CD4-positive, alpha-beta T cell (primary cell): ENCODE results near the gene B4GAT1. TPM values are rescaled to one million over a fixed set of nuclear protein-coding genes. Genes with fewer than 3 reads are reported as not detected.

Experiments
- ATAC-seq: fragments of 200-7000 bp; cut with Tn5 transposase; one replicate; pipeline ENCODE4 v1.10.0; 2022; ENCODE audit warnings: mild to moderate bottlenecking; ENCODE audit not compliant: poor library complexity
- CTCF ChIA-PET: fragments of 350-600 bp; sonication (Branson Sonifier 250); formaldehyde crosslinking; loops from one replicate; lab custom pipeline; 2021; ENCODE audit warnings: antibody characterized with exemption, inconsistent platforms; lab: Charles Lee
- POLR2A ChIA-PET: fragments of 350-600 bp; sonication (Branson Sonifier 250); formaldehyde crosslinking; loops from one replicate; lab custom pipeline; 2021; ENCODE audit warnings: antibody characterized with exemption, inconsistent platforms; lab: Charles Lee
- DNase-seq, 14 experiments: peaks; one replicate each; pipeline ENCODE4 v3.0.0-alpha.2; 2013 to 2020; ENCODE audit warnings: mixed read lengths in 2 of 14
- H3K27ac ChIP-seq, 2 donors: one replicate each; pipeline versions ENCODE4 v1.5.1 to v1.7.0; 2013; ENCODE audit warnings: low read length in 2 of 2, low read depth in 1 of 2, mild to moderate bottlenecking in 1 of 2
- H3K27me3 ChIP-seq, 2 experiments: 1 replicate in 1 of 2; 2 replicates in 1 of 2; pipeline versions ENCODE4 v1.6.1 to v1.7.0; 2013; ENCODE audit warnings: low read length in 2 of 2, control low read depth in 1 of 2, mild to moderate bottlenecking in 1 of 2, moderate library complexity in 1 of 2; ENCODE audit not compliant: insufficient read depth in 2 of 2, control insufficient read depth in 1 of 2
- H3K36me3 ChIP-seq: one replicate; pipeline ENCODE4 v1.6.1; 2013; ENCODE audit warnings: low read length, control low read depth; ENCODE audit not compliant: insufficient read depth
- H3K4me1 ChIP-seq: one replicate; pipeline ENCODE4 v1.6.1; 2013; ENCODE audit warnings: low read length, control low read depth; ENCODE audit not compliant: insufficient read depth
- H3K4me3 ChIP-seq: one replicate; pipeline ENCODE4 v1.5.1; 2013; ENCODE audit warnings: mild to moderate bottlenecking, low read length, moderate library complexity
- H3K9me3 ChIP-seq, 2 experiments: 1 replicate in 1 of 2; 2 replicates in 1 of 2; pipeline versions ENCODE4 v1.6.1 to v1.7.0; 2013; ENCODE audit warnings: low read length in 2 of 2, mild to moderate bottlenecking in 2 of 2, control low read depth in 1 of 2, moderate library complexity in 1 of 2; ENCODE audit not compliant: control insufficient read depth in 1 of 2, insufficient read depth in 1 of 2
- H3K27ac Mint-ChIP-seq: one replicate; pipeline ENCODE4 v1.8.0; 2020; ENCODE audit warnings: mixed read lengths
- H3K27me3 Mint-ChIP-seq: one replicate; pipeline ENCODE4 v1.8.0; 2021; ENCODE audit warnings: mixed read lengths
- H3K36me3 Mint-ChIP-seq: one replicate; pipeline ENCODE4 v1.8.0; 2021; ENCODE audit warnings: low read depth, mixed read lengths
- H3K4me1 Mint-ChIP-seq: one replicate; pipeline ENCODE4 v1.8.0; 2021; ENCODE audit warnings: low read depth, mixed read lengths
- H3K4me3 Mint-ChIP-seq: one replicate; pipeline ENCODE4 v1.8.0; 2020; ENCODE audit warnings: mild to moderate bottlenecking, mixed read lengths
- H3K9me3 Mint-ChIP-seq: one replicate; pipeline ENCODE4 v1.8.0; 2020; ENCODE audit warnings: mixed read lengths
- intact Hi-C, 2 experiments: fragments of 100-400 bp; cut with DNase I in 1 of 2; cut with micrococcal nuclease in 1 of 2; formaldehyde crosslinking; loops; one replicate each; pipeline versions ENCODE4 v1.15.1 to v1.9.0; 2023 to 2025; cut with DNase I, micrococcal nuclease
- total RNA-seq, 174 experiments: library from RNA in 2 of 174; stranded (reverse) in 2 of 174; gene quantifications; one replicate each; pipeline ENCODE4 v1.2.3 and lab custom pipeline; 2021 to 2026
- TF ChIP-seq, protein P1 (sequence below): fragments of 200-600 bp; IDR thresholded peaks from one replicate; pipeline ENCODE4 v1.8.0; 2022; ENCODE audit warnings: antibody characterized with exemption, mild to moderate bottlenecking

The B4GAT1 gene
- total RNA-seq, 2 experiments from 2014 or later = 1.9 to 2.0 TPM

DNA sequence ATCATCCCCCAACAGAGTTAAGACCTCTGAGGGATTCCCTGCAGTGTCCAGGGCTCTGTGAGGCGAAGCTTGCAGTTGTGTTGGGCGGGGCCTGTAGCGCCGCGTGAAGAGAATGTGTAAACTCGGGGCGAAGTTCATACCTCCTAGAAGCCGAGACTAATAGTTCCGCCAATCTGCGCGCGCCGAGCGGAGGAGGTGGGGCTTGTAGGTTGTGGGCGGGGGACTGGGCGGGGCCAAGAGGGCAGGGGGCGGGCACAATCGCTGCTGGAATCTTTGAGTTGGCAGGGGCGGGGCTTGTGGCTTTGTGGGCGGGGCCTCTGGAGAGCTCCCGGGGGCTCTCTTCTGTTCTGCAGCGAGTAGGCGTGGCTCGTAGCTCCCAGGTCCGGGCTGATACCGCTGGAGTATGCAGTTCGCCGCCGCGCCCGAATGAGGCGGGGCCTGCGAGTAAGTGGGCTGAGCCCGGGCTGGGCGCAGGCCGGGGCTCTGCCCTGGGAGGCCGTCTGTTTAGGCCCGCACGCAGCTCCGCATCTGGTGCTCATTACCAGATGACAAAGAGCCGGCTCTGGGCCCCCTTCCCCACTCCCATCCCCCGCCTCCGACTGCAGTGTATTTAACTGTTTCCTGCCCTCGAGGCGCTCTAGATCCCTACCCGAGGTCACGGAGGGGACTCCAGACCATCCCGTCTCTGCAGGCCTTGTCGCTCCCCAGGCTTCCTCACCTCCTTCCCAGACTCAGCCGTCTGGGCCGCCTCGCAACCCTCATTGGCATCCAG lies 34.7 kb downstream of the B4GAT1 start:
- no peaks in the 10 kb centered on the region for H3K27me3 ChIP-seq
- ChIA-PET POLR2A (interaction anchor here (0.6 to 3.0 kb wide), 31 partner anchors 9 to 840 kb away, joined by 3 to 39 read pairs (median 6); partner anchors contain the start of genes B4GAT1, BRMS1, MALAT1 and MRPL11), CTCF (interaction anchor here (0.8 to 3.6 kb wide), 17 partner anchors 9 to 422 kb away, joined by 3 to 30 read pairs (median 5); partner anchors contain the start of genes BRMS1, CCDC85B, RIN1 and YIF1A)
- peak overlapping the region; percentile 90 for H3K4me3 Mint-ChIP-seq
- TF ChIP-seq, protein P1, sequence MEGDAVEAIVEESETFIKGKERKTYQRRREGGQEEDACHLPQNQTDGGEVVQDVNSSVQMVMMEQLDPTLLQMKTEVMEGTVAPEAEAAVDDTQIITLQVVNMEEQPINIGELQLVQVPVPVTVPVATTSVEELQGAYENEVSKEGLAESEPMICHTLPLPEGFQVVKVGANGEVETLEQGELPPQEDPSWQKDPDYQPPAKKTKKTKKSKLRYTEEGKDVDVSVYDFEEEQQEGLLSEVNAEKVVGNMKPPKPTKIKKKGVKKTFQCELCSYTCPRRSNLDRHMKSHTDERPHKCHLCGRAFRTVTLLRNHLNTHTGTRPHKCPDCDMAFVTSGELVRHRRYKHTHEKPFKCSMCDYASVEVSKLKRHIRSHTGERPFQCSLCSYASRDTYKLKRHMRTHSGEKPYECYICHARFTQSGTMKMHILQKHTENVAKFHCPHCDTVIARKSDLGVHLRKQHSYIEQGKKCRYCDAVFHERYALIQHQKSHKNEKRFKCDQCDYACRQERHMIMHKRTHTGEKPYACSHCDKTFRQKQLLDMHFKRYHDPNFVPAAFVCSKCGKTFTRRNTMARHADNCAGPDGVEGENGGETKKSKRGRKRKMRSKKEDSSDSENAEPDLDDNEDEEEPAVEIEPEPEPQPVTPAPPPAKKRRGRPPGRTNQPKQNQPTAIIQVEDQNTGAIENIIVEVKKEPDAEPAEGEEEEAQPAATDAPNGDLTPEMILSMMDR = no peak
- peaks cover 29% of the 10 kb centered on the region for H3K4me1 Mint-ChIP-seq
- H3K36me3 Mint-ChIP-seq = no peaks in the 10 kb centered on the region
- intact Hi-C loops = loop anchor here (1.0 kb wide), 4 partner anchors 16 to 77 kb away; partner anchors contain the start of genes BRMS1 (in 2 of the 2) and YIF1A (in 1 of the 2)
- no peaks in the 10 kb centered on the region for H3K9me3 ChIP-seq
- ATAC-seq (peak; percentile 61), DNase-seq (peak; percentile 98 to 100 (median 100))
- H3K36me3 ChIP-seq = no peaks in the 10 kb centered on the region
- no peaks in the 10 kb centered on the region for H3K9me3 Mint-ChIP-seq
- H3K4me3 ChIP-seq = peak overlapping the region; percentile 61
- peak overlapping the region; percentile 95 for H3K27ac Mint-ChIP-seq
- peaks cover under 1% of the 10 kb centered on the region for H3K27me3 Mint-ChIP-seq
- peaks cover 58% of the 10 kb centered on the region for H3K4me1 ChIP-seq
- H3K27ac ChIP-seq = peak overlapping the region; percentile 80 to 90

DNA sequence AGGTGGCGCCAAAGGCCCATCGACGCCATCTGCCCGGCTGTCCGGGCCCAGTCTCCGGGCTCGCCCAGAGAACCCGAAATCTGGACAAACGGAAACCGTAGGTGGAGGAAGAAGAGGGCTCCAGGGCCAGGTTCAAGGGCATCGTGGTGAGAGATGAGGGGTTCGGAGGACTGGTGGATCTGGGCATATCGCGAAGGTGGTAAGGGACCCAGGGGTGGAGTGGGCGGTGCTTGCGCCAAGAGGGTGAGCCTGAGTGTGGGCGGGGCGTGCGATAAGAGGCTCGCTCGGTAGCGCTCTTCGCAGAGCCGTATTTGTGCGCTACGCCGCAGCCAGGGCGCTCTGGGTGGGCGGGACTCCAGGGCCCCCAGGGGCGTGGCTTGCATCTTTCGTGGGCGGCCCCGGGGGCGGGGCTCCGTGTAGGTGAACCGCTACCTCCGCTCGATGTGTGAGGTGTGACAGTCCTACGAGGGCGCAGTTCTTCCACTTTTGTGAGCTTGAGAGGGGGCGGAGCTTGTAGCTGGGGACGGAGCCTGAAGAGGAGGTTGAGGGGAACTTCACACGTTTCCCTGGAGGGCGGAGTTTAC lies 35.4 kb downstream of the B4GAT1 start:
- Mint-ChIP-seq H3K4me3 (peak overlapping the region; percentile 90), H3K4me1 (peaks cover 22% of the 10 kb centered on the region), H3K27me3 (peaks cover 4% of the 10 kb centered on the region), H3K36me3 (no peaks in the 10 kb centered on the region), H3K9me3 (no peaks in the 10 kb centered on the region), H3K27ac (peak overlapping the region; percentile 95)
- intact Hi-C loops = loop anchor here (1.0 kb wide), 4 partner anchors 16 to 77 kb away; partner anchors contain the start of genes BRMS1 (in 2 of the 2) and YIF1A (in 1 of the 2)
- Histone ChIP-seq H3K27ac (peak overlapping the region; percentile 65 to 90), H3K4me3 (peak overlapping the region; percentile 61), H3K4me1 (peaks cover 51% of the 10 kb centered on the region), H3K9me3 (no peaks in the 10 kb centered on the region), H3K36me3 (no peaks in the 10 kb centered on the region), H3K27me3 (no peaks in the 10 kb centered on the region)
- ChIA-PET CTCF (interaction anchor here (0.8 to 3.6 kb wide), 20 partner anchors 10 to 1465 kb away, joined by 3 to 30 read pairs (median 4); partner anchors contain the start of genes BRMS1, CCDC85B, MRPL11 and RIN1), POLR2A (interaction anchor here (0.6 to 3.0 kb wide), 32 partner anchors 8 to 840 kb away, joined by 3 to 39 read pairs (median 6); partner anchors contain the start of genes B4GAT1, BRMS1, MALAT1 and MRPL11)
- DNase-seq (peak; percentile 91 to 100 (median 99)), ATAC-seq (peak; percentile 74)
- TF ChIP-seq, protein P1 = peak; percentile 97

DNA sequence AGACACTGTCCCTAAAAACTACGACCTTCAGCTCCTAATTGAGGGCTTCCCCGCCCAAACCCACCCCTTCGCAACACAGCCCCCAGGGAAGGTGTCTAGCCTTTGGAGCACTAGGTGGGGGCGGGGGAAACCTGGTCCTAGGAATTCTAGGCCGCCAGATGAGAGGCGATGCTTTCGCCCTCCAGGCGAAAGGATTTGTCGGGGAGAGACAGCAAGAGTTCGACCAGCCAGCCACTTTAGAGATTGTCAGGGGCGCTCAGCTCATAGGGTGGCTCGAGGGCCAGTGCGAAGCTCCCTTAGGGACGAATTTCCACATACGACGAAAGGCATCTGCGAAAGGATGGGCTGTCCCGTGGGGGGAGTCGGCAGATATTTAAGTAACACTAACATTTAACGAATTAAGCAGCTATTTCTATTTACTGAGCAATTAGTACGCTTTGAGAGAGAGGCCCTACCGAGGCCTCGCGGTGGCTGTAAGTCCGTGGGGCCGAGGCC lies 35.9 kb downstream of the B4GAT1 start:
- peaks cover 22% of the 10 kb centered on the region for H3K4me1 Mint-ChIP-seq
- H3K4me3 ChIP-seq = peak overlapping the region; percentile 61

More for the DNA sequence above, 35.9 kb downstream of the B4GAT1 start:
- Histone ChIP-seq H3K36me3 (no peaks in the 10 kb centered on the region), H3K27me3 (no peaks in the 10 kb centered on the region), H3K27ac (peak overlapping the region; percentile 51 to 65), H3K4me1 (peaks cover 51% of the 10 kb centered on the region), H3K9me3 (no peaks in the 10 kb centered on the region)
- ATAC-seq (peak; percentile 21), DNase-seq (no peak)
- Mint-ChIP-seq H3K27ac (peak overlapping the region; percentile 95), H3K9me3 (no peaks in the 10 kb centered on the region), H3K36me3 (no peaks in the 10 kb centered on the region), H3K27me3 (peaks cover 4% of the 10 kb centered on the region), H3K4me3 (peak overlapping the region; percentile 90)
- POLR2A ChIA-PET = interaction anchor here (0.7 to 3.0 kb wide), 11 partner anchors 15 to 77 kb away, joined by 3 to 39 read pairs (median 13); partner anchors contain the start of genes B4GAT1, BRMS1, SLC29A2 and YIF1A
- CTCF ChIA-PET = interaction anchor here (0.8 to 3.6 kb wide), 18 partner anchors 10 to 1465 kb away, joined by 3 to 30 read pairs (median 6); partner anchors contain the start of genes BRMS1, CCDC85B, MRPL11 and RIN1
- intact Hi-C loops = loop anchor here in 1 of 2 experiments (1.0 kb wide), 2 partner anchors 17 to 78 kb away; no protein-coding TSS in a partner anchor
- TF ChIP-seq, protein P1 = no peak
